HG02759 (cell line): ENCODE measurements around the gene PLPPR3.

Experiments used
- ATAC-seq: cut with Tn5 transposase; IDR thresholded peaks from one replicate; pipeline ENCODE4 v1.9.1; 2021; ENCODE audit warnings: mild to moderate bottlenecking, moderate library complexity; ENCODE audit not compliant: unreplicated experiment

PLPPR3 gene

GRCh38 chr19:810077-810855, 11.5 kb downstream of the PLPPR3 start:
- ATAC-seq, result no peak

GRCh38 chr19:808423-808775, 13.4 kb downstream of the PLPPR3 start:
- ATAC-seq, result no peak

- ATAC-seq, result no peak
These were observed 13.9 kb downstream of the PLPPR3 start for GRCh38 chr19:807627-808422.

GRCh38 chr19:806815-807421, 14.8 kb downstream of the PLPPR3 start:
- ATAC-seq, result no peak

- no peak for ATAC-seq
These were observed 15.9 kb downstream of the PLPPR3 start for GRCh38 chr19:805600-806550.

GRCh38 chr19:805166-805551, 16.6 kb downstream of the PLPPR3 start:
- ATAC-seq, result no peak

GRCh38 chr19:804419-805165, 17.2 kb downstream of the PLPPR3 start:
- no peak for ATAC-seq

- ATAC-seq, result no peak
These were observed 17.9 kb downstream of the PLPPR3 start for GRCh38 chr19:803686-804418.

GRCh38 chr19:803099-803561, 18.6 kb downstream of the PLPPR3 start:
- ATAC-seq, result no peak

- ATAC-seq, result no peak
These were observed 19.2 kb downstream of the PLPPR3 start for GRCh38 chr19:802498-803098.

- ATAC-seq, result no peak
These were observed 19.8 kb downstream of the PLPPR3 start for GRCh38 chr19:801861-802497.

- ATAC-seq, result no peak
These were observed 20.5 kb downstream of the PLPPR3 start for GRCh38 chr19:801030-801860.

- ATAC-seq, result no peak
These were observed 21.3 kb downstream of the PLPPR3 start for GRCh38 chr19:800360-801029.

- no peak for ATAC-seq
These were observed 22.5 kb downstream of the PLPPR3 start for GRCh38 chr19:799076-799881.

GRCh38 chr19:798415-799075, 23.2 kb downstream of the PLPPR3 start:
- no peak for ATAC-seq
